ENCODE data around the gene CDC42BPB. TPM values are rescaled to one million over a fixed set of nuclear protein-coding genes. Genes with fewer than 3 reads are reported as not detected.

Gene CDC42BPB
- total RNA-seq, 1 donor from 2014 or later: 1.6 TPM

GRCh38 chr14:102917469-102918211 lies 139.7 kb downstream of the CDC42BPB start:
- Mint-ChIP-seq H3K27me3 (ENCODE audit: insufficient read depth) (no peaks in the 10 kb centered on the region), H3K4me1 (ENCODE audit: low read depth) (no peaks in the 10 kb centered on the region), H3K9me3 (no peaks in the 10 kb centered on the region), H3K4me3 (no peak overlapping the region), H3K36me3 (ENCODE audit: low read depth) (no peaks in the 10 kb centered on the region), H3K27ac (no peak overlapping the region)
- intact Hi-C loops (cut with micrococcal nuclease): loop anchor here (1.0 to 2.0 kb wide), 2 partner anchors 143 to 223 kb away; no protein-coding TSS in a partner anchor
- DNase-seq (ENCODE audit: low spot score): peak; percentile 29

- Mint-ChIP-seq H3K9me3 (no peaks in the 10 kb centered on the region), H3K27ac (no peak overlapping the region), H3K4me1 (ENCODE audit: low read depth) (no peaks in the 10 kb centered on the region), H3K27me3 (ENCODE audit: insufficient read depth) (no peaks in the 10 kb centered on the region), H3K36me3 (ENCODE audit: low read depth) (no peaks in the 10 kb centered on the region), H3K4me3 (no peak overlapping the region)
- intact Hi-C loops (cut with micrococcal nuclease): no loop called here
- no peak for DNase-seq (ENCODE audit: low spot score)
Measured at GRCh38 chr14:102917056-102917385, 140.3 kb downstream of the CDC42BPB start.

GRCh38 chr14:102916347-102917055 lies 140.8 kb downstream of the CDC42BPB start:
- Mint-ChIP-seq H3K9me3 (no peaks in the 10 kb centered on the region), H3K27me3 (ENCODE audit: insufficient read depth) (no peaks in the 10 kb centered on the region), H3K4me1 (ENCODE audit: low read depth) (no peaks in the 10 kb centered on the region), H3K27ac (no peak overlapping the region), H3K36me3 (ENCODE audit: low read depth) (no peaks in the 10 kb centered on the region), H3K4me3 (no peak overlapping the region)
- intact Hi-C loops (cut with micrococcal nuclease): no loop called here
- DNase-seq (ENCODE audit: low spot score): no peak

- no peak for DNase-seq (ENCODE audit: low spot score)
- intact Hi-C loops (cut with micrococcal nuclease): no loop called here
- no peaks in the 10 kb centered on the region for H3K9me3 Mint-ChIP-seq
Measured at GRCh38 chr14:102915292-102916110, 141.8 kb downstream of the CDC42BPB start.

GRCh38 chr14:102914474-102915291 lies 142.7 kb downstream of the CDC42BPB start:
- Mint-ChIP-seq H3K4me3 (no peak overlapping the region), H3K9me3 (no peaks in the 10 kb centered on the region)

More at GRCh38 chr14:102915292-102916110, 141.8 kb downstream of the CDC42BPB start:
- H3K36me3 Mint-ChIP-seq (ENCODE audit: low read depth): peaks cover 3% of the 10 kb centered on the region
- no peak overlapping the region for H3K4me3 Mint-ChIP-seq
- H3K27me3 Mint-ChIP-seq (ENCODE audit: insufficient read depth): no peaks in the 10 kb centered on the region
- no peaks in the 10 kb centered on the region for H3K4me1 Mint-ChIP-seq (ENCODE audit: low read depth)
- peak overlapping the region; percentile 45 for H3K27ac Mint-ChIP-seq

GRCh38 chr14:102913341-102914211 lies 143.8 kb downstream of the CDC42BPB start:
- no peak overlapping the region for H3K27ac Mint-ChIP-seq
- no peaks in the 10 kb centered on the region for H3K27me3 Mint-ChIP-seq (ENCODE audit: insufficient read depth)
- no peaks in the 10 kb centered on the region for H3K9me3 Mint-ChIP-seq
- no peak for DNase-seq (ENCODE audit: low spot score)
- H3K36me3 Mint-ChIP-seq (ENCODE audit: low read depth): peaks cover 3% of the 10 kb centered on the region
- H3K4me3 Mint-ChIP-seq: no peak overlapping the region
- intact Hi-C loops (cut with micrococcal nuclease): no loop called here
- no peaks in the 10 kb centered on the region for H3K4me1 Mint-ChIP-seq (ENCODE audit: low read depth)

More at GRCh38 chr14:102914474-102915291, 142.7 kb downstream of the CDC42BPB start:
- Mint-ChIP-seq H3K27me3 (ENCODE audit: insufficient read depth) (no peaks in the 10 kb centered on the region), H3K27ac (no peak overlapping the region), H3K36me3 (ENCODE audit: low read depth) (peaks cover 3% of the 10 kb centered on the region), H3K4me1 (ENCODE audit: low read depth) (no peaks in the 10 kb centered on the region)
- intact Hi-C loops (cut with micrococcal nuclease): no loop called here
- no peak for DNase-seq (ENCODE audit: low spot score)

- Mint-ChIP-seq H3K36me3 (ENCODE audit: low read depth) (peaks cover 7% of the 10 kb centered on the region), H3K27ac (no peak overlapping the region), H3K4me3 (no peak overlapping the region), H3K9me3 (no peaks in the 10 kb centered on the region), H3K4me1 (ENCODE audit: low read depth) (no peaks in the 10 kb centered on the region), H3K27me3 (ENCODE audit: insufficient read depth) (no peaks in the 10 kb centered on the region)
- intact Hi-C loops (cut with micrococcal nuclease): no loop called here
- no peak for DNase-seq (ENCODE audit: low spot score)
Measured at GRCh38 chr14:102911991-102912761, 145.2 kb downstream of the CDC42BPB start.

- H3K4me1 Mint-ChIP-seq (ENCODE audit: low read depth): no peaks in the 10 kb centered on the region
Measured at GRCh38 chr14:102911541-102911951, 145.8 kb downstream of the CDC42BPB start.

GRCh38 chr14:102910442-102910841 lies 146.9 kb downstream of the CDC42BPB start:
- no peak for DNase-seq (ENCODE audit: low spot score)
- intact Hi-C loops (cut with micrococcal nuclease): no loop called here
- Mint-ChIP-seq H3K9me3 (no peaks in the 10 kb centered on the region), H3K4me1 (ENCODE audit: low read depth) (no peaks in the 10 kb centered on the region), H3K27ac (no peak overlapping the region), H3K27me3 (ENCODE audit: insufficient read depth) (no peaks in the 10 kb centered on the region), H3K36me3 (ENCODE audit: low read depth) (peaks cover 14% of the 10 kb centered on the region), H3K4me3 (no peak overlapping the region)

More at GRCh38 chr14:102911541-102911951, 145.8 kb downstream of the CDC42BPB start:
- Mint-ChIP-seq H3K27ac (no peak overlapping the region), H3K36me3 (ENCODE audit: low read depth) (peaks cover 10% of the 10 kb centered on the region), H3K27me3 (ENCODE audit: insufficient read depth) (no peaks in the 10 kb centered on the region), H3K9me3 (no peaks in the 10 kb centered on the region), H3K4me3 (no peak overlapping the region)
- no peak for DNase-seq (ENCODE audit: low spot score)
- intact Hi-C loops (cut with micrococcal nuclease): no loop called here

- no peak overlapping the region for H3K4me3 Mint-ChIP-seq
- no peak for DNase-seq (ENCODE audit: low spot score)
- H3K36me3 Mint-ChIP-seq (ENCODE audit: low read depth): peaks cover 19% of the 10 kb centered on the region
- no peaks in the 10 kb centered on the region for H3K4me1 Mint-ChIP-seq (ENCODE audit: low read depth)
- H3K27me3 Mint-ChIP-seq (ENCODE audit: insufficient read depth): no peaks in the 10 kb centered on the region
- H3K27ac Mint-ChIP-seq: no peak overlapping the region
- intact Hi-C loops (cut with micrococcal nuclease): no loop called here
- H3K9me3 Mint-ChIP-seq: no peaks in the 10 kb centered on the region
Measured at GRCh38 chr14:102909911-102910310, 147.4 kb downstream of the CDC42BPB start.

GRCh38 chr14:102909462-102909861 lies 147.9 kb downstream of the CDC42BPB start:
- no peaks in the 10 kb centered on the region for H3K9me3 Mint-ChIP-seq
- no peaks in the 10 kb centered on the region for H3K4me1 Mint-ChIP-seq (ENCODE audit: low read depth)
- no peak overlapping the region for H3K27ac Mint-ChIP-seq
- DNase-seq (ENCODE audit: low spot score): no peak
- no peak overlapping the region for H3K4me3 Mint-ChIP-seq
- peaks cover 19% of the 10 kb centered on the region for H3K36me3 Mint-ChIP-seq (ENCODE audit: low read depth)
- H3K27me3 Mint-ChIP-seq (ENCODE audit: insufficient read depth): no peaks in the 10 kb centered on the region
- intact Hi-C loops (cut with micrococcal nuclease): no loop called here
